Gastrocnemius medialis (tissue), 4 donors: Measurements from ENCODE around the gene FAM98C. TPM values are rescaled to one million over a fixed set of nuclear protein-coding genes. Genes with fewer than 3 reads are reported as not detected.

Source experiments
- ATAC-seq, 2 donors: fragments of 150-250 bp; one replicate each; pipeline ENCODE4 v1.9.1; 2016
- DNase-seq, 2 donors: peaks; one replicate each; pipeline ENCODE4 v3.0.0-alpha.2; 2019
- H3K27ac ChIP-seq, 4 donors: fragments of 200-600 bp; sonication (generic); 1 replicate in 1 of 4; 2 replicates in 3 of 4; pipeline ENCODE4 v1.5.1; 2016 to 2018; ENCODE audit warnings: mild to moderate bottlenecking in 2 of 4, moderate library complexity in 1 of 4
- H3K27me3 ChIP-seq, 3 donors: fragments of 200-600 bp; sonication (generic) in 2 of 3; 1 replicate in 1 of 3; 2 replicates in 2 of 3; pipeline versions ENCODE4 v1.5.1 to v1.6.0; 2016 to 2019; ENCODE audit warnings: mild to moderate bottlenecking in 1 of 3, moderate library complexity in 1 of 3
- H3K36me3 ChIP-seq, 2 donors: fragments of 200-600 bp; sonication (generic) in 1 of 2; one replicate each; pipeline ENCODE4 v1.5.1; 2017 to 2018
- H3K4me1 ChIP-seq, 2 donors: fragments of 200-600 bp; sonication (generic) in 1 of 2; one replicate each; pipeline ENCODE4 v1.5.1; 2016 to 2017; ENCODE audit warnings: mild to moderate bottlenecking in 2 of 2
- H3K4me3 ChIP-seq, 4 donors: fragments of 200-600 bp; sonication (generic) in 3 of 4; 1 replicate in 1 of 4; 2 replicates in 3 of 4; pipeline ENCODE4 v1.5.1; 2016 to 2019; ENCODE audit warnings: mild to moderate bottlenecking in 2 of 4
- H3K9me3 ChIP-seq, 3 donors: fragments of 200-600 bp; sonication (generic) in 2 of 3; 1 replicate in 1 of 3; 2 replicates in 2 of 3; pipeline ENCODE4 v1.5.1; 2016 to 2019
- CTCF ChIP-seq, 5 experiments: fragments of 450-650 bp in 3 of 5; fragments of 200-600 bp in 2 of 5; sonication (generic) in 2 of 5; IDR thresholded peaks in 4 of 5; conservative IDR thresholded peaks in 1 of 5; 1 replicate in 4 of 5; 2 replicates in 1 of 5; pipeline ENCODE4 v1.5.1; 2016 to 2019; ENCODE audit warnings: antibody characterized with exemption in 5 of 5, mild to moderate bottlenecking in 3 of 5, moderate library complexity in 3 of 5
- POLR2A ChIP-seq, 2 donors: fragments of 450-650 bp; IDR thresholded peaks; one replicate each; pipeline ENCODE4 v1.6.1; 2017; ENCODE audit warnings: antibody characterized with exemption in 2 of 2, mild to moderate bottlenecking in 2 of 2, moderate library complexity in 2 of 2
- in situ Hi-C, 4 donors: fragments of 200-750 bp; cut with MboI; loops; one replicate each; pipeline versions ENCODE4 v1.15.0 to v1.8.0; 2017; ENCODE audit warnings: low sequenced_read_pairs in 4 of 4
- intact Hi-C: fragments of 100-400 bp; cut with DNase I; formaldehyde crosslinking; loops from one replicate; pipeline ENCODE4 v1.15.1; 2023; ENCODE audit warnings: low total_unique reads
- total RNA-seq, 4 donors: library from RNA; depleted of rRNA; stranded (reverse); fragments of >200 nt; gene quantifications; one replicate each; pipeline versions ENCODE4 v1.1.0 to v1.2.3, GENCODE V29; 2016

The FAM98C gene
- total RNA-seq, 4 donors from 2014 or later = 1.9 to 17.4 (median 3.3) TPM

DNA sequence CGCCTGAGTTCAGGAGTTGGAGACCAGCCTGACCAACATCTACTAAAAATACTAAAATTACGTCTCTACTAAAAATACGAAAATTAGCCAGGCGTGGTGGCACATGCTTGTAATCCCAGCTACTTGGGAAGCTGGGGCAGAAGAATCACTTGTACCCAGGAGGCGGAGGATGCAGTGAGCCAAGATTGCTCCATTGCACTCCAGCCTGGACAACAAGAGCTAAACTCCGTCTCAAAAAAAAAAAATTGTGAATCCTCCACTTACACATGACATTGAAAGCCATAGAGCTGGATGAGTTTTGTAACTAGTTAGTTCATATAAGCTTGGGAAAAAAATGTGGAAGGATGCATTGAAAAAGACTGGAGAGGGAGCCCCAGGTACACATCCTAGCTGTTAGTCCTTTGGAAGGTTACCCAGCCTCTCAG is 29.0 kb upstream of the FAM98C start:
- ATAC-seq (no peak), DNase-seq (no peak)
- intact Hi-C loops (loop anchor here (1.0 to 10.0 kb wide), 3 partner anchors 38 to 1911 kb away; partner anchors contain the start of genes AKT2 and ZFP36), in situ Hi-C loops (no loop called here)
- Histone ChIP-seq H3K27me3 (no peaks in the 10 kb centered on the region), H3K4me3 (peak overlapping the region; percentile 41 to 99 (median 69)), H3K4me1 (peaks cover 16 to 25% of the 10 kb centered on the region in 2 donors), H3K27ac (peak overlapping the region; percentile 85 to 100 (median 98)), H3K9me3 (no peaks in the 10 kb centered on the region), H3K36me3 (peaks cover 0 to 22% of the 10 kb centered on the region in 2 donors)
- TF ChIP-seq POLR2A (IDR thresholded peaks at IDR 0.05) (no peak), CTCF (IDR thresholded peaks at IDR 0.05 in 4 of 5, conservative IDR thresholded peaks at IDR 0.05 in 1 of 5) (no peak)

DNA sequence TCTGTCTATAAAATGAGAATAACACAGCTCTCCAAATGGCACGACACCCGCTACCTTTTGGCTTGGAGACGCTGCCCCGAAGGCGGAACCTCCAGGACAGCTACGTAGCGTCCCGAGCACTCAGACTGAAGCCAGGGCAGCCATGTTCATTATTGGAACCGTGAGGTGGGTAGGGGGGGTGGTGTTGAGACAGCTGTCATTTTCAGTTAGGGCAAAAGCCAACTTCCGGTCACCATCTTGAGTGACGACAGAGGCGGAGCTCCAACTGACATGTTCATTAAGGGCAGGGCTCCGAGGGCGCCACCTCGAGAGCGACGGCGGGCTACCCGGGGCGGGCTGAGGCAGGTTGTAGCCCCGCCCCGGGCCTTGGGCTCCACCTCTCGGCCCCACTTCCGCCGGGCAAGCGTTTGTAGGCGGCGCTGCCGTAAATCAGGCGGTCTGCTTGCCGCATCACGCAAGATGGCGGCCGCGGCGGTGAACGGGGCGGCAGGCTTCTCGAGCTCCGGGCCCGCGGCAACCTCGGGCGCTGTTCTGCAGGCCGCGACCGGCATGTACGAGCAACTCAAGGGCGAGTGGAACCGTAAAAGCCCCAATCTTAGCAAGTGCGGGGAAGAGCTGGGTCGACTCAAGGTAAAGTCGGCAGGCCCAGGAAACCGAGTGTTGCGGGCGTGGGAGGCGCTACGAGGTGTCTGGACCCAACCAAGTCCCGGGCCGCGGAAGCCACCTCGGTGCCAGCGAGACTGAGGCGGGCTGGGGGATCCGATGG is 28.4 kb upstream of the FAM98C start, which contains the start of gene PSMD8:
PSMD8 (plus strand) TSS at position 240 of the 766 bp plus-strand sequence; CDS start at position 271, 31 bp downstream.
- Histone ChIP-seq H3K4me1 (peaks cover 16 to 25% of the 10 kb centered on the region in 2 donors), H3K4me3 (peak within 1 kb of the TSS; percentile 91 to 99 (median 96)), H3K9me3 (no peaks in the 10 kb centered on the region), H3K36me3 (peaks cover 0 to 28% of the 10 kb centered on the region in 2 donors), H3K27me3 (no peaks in the 10 kb centered on the region), H3K27ac (peak within 1 kb of the TSS; percentile 97 to 100 (median 98))
- in situ Hi-C loops (loop anchor here in 1 of 4 donors (25.0 kb wide), 1 partner anchor 463 kb away; the partner anchor contains the start of genes ECH1 and HNRNPL), intact Hi-C loops (loop anchor here (1.0 to 10.0 kb wide), 4 partner anchors 38 to 1910 kb away; partner anchors contain the start of genes AKT2, ECH1 and ZFP36)
- peak; percentile 81 to 88 for ATAC-seq
- peak; percentile 99 to 100 for DNase-seq
- peak; percentile 99 for TF ChIP-seq POLR2A (IDR thresholded peaks at IDR 0.05)
- TF ChIP-seq CTCF (IDR thresholded peaks at IDR 0.05 in 4 of 5, conservative IDR thresholded peaks at IDR 0.05 in 1 of 5) = peak in 3 of 5 experiments; percentile 6 to 34 (median 16)

DNA sequence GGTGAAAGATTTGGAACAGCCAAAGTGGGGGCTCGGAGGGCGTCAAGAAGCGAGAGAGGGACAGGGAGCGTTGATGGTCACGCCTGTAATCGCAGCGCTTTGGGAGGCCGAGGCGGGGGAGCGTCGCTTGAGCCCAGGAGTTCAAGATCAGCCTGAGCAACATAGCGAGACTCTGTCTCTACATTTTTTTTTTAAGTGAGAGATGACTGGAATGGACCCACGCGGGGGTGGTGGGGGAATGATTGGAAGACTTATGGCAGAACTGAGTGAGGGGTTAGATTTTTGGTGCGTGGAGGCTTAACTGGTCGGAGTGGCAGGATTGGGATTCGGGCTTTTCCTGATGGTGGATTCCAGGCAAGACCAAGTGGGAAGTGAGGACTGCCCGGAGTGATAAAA is 27.8 kb upstream of the FAM98C start:
- intact Hi-C loops = loop anchor here (5.0 to 10.0 kb wide), 3 partner anchors 457 to 1910 kb away; partner anchors contain the start of genes AKT2, ECH1 and ZFP36
- peak; percentile 4 to 14 for ATAC-seq

GRCh38 chr19:38375748-38376147 is 27.1 kb upstream of the FAM98C start:
- peak; percentile 84 to 85 for DNase-seq
- Histone ChIP-seq H3K4me3 (peak overlapping the region; percentile 91 to 99 (median 96)), H3K36me3 (peaks cover 0 to 40% of the 10 kb centered on the region in 2 donors), H3K27me3 (no peaks in the 10 kb centered on the region), H3K27ac (peak overlapping the region; percentile 97 to 100 (median 98)), H3K9me3 (no peaks in the 10 kb centered on the region), H3K4me1 (peaks cover 16 to 25% of the 10 kb centered on the region in 2 donors)
- intact Hi-C loops (loop anchor here (5.0 to 10.0 kb wide), 3 partner anchors 457 to 1909 kb away; partner anchors contain the start of genes AKT2, ECH1 and ZFP36), in situ Hi-C loops (loop anchor here in 1 of 4 donors (25.0 kb wide), 1 partner anchor 462 kb away; the partner anchor contains the start of genes ECH1 and HNRNPL)
- TF ChIP-seq POLR2A (IDR thresholded peaks at IDR 0.05) (peak; percentile 89 to 92), CTCF (IDR thresholded peaks at IDR 0.05 in 4 of 5, conservative IDR thresholded peaks at IDR 0.05 in 1 of 5) (no peak)
- ATAC-seq = peak; percentile 63 to 70

More for the DNA sequence above, 27.8 kb upstream of the FAM98C start:
- DNase-seq = no peak
- peaks cover 0 to 33% of the 10 kb centered on the region in 2 donors for H3K36me3 ChIP-seq
- TF ChIP-seq POLR2A (IDR thresholded peaks at IDR 0.05) (no peak), CTCF (IDR thresholded peaks at IDR 0.05 in 4 of 5, conservative IDR thresholded peaks at IDR 0.05 in 1 of 5) (no peak)
- peaks cover 16 to 25% of the 10 kb centered on the region in 2 donors for H3K4me1 ChIP-seq
- H3K9me3 ChIP-seq = no peaks in the 10 kb centered on the region
- H3K27me3 ChIP-seq = no peaks in the 10 kb centered on the region
- in situ Hi-C loops = loop anchor here in 1 of 4 donors (25.0 kb wide), 1 partner anchor 462 kb away; the partner anchor contains the start of genes ECH1 and HNRNPL
- H3K4me3 ChIP-seq = peak overlapping the region; percentile 91 to 99 (median 96)
- peak overlapping the region; percentile 97 to 100 (median 98) for H3K27ac ChIP-seq
